Activated CD8-positive, alpha-beta memory T cell treated with anti-CD3 and anti-CD28 coated beads for 24 hours (primary cell): ENCODE data around the gene MGRN1.

Source experiments
- DNase-seq: peaks from one replicate; pipeline ENCODE4 v3.0.0-alpha.2; 2020

Gene MGRN1

DNA sequence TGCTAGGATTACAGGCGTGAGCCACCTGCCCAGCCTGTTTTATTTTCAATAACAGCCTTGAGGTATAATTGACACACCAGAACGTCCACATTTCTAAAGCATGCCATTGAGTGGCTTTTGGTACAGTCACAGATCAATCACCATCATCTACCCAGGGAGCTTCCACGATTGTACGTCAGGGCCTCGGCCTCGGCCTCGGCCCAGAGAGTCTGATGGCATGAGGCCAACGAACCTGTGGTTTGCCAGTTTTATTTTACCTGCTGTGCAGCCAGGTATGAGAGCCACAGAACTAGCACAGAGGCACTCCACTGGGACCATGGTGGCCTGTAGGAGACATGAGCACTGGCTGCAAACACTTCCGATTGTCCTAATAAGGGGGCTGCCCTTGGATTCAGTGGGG is 18.3 kb upstream of the MGRN1 start:
- DNase-seq = no peak

DNA sequence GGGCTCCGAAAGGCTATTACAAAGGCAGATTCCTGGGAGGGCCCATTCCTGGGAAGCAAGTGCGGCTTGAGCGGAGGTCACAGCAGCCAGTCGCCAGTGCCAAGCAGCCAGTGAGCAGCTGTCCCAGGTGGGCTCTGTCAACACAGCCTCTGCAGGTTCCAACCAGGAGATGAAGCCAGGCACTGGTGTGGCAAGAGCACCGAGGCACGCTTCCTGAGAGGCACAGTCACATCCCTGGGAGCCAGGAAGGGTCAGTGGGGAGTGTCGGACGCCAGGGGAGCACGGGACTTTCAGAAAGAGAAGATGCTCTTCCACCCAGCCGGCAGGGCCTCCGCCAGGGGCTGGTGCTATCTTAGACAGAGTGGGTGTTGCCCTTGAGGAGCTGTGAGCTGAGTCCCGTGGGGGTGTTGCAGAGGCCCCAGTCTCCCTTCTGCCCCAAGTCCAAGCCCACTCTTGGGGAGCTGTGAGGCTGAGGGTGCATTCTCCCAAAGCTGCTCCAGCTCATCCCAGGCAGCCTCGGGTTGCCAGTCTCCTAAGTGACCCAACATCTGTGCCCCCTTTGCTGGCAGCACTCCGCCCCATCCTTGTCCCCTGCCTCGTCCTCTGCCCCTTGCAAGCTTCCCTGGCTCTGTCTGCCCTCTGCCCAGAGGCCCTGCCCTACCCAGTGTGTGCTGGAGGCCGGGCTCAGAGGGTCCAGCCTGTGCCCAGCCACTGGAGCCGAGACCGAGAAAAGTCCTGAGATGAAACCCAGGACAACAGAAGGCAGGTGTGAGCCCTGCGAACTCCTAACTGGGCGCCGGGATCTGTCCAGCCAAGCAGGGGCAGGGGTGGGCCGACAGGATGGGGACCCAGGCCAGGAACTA is 16.6 kb upstream of the MGRN1 start:
- DNase-seq = no peak

- no peak for DNase-seq
Observed at GRCh38 chr16:4608704-4608980, 16.0 kb upstream of the MGRN1 start.

- no peak for DNase-seq
Observed at GRCh38 chr16:4609200-4610010, 15.2 kb upstream of the MGRN1 start.

DNA sequence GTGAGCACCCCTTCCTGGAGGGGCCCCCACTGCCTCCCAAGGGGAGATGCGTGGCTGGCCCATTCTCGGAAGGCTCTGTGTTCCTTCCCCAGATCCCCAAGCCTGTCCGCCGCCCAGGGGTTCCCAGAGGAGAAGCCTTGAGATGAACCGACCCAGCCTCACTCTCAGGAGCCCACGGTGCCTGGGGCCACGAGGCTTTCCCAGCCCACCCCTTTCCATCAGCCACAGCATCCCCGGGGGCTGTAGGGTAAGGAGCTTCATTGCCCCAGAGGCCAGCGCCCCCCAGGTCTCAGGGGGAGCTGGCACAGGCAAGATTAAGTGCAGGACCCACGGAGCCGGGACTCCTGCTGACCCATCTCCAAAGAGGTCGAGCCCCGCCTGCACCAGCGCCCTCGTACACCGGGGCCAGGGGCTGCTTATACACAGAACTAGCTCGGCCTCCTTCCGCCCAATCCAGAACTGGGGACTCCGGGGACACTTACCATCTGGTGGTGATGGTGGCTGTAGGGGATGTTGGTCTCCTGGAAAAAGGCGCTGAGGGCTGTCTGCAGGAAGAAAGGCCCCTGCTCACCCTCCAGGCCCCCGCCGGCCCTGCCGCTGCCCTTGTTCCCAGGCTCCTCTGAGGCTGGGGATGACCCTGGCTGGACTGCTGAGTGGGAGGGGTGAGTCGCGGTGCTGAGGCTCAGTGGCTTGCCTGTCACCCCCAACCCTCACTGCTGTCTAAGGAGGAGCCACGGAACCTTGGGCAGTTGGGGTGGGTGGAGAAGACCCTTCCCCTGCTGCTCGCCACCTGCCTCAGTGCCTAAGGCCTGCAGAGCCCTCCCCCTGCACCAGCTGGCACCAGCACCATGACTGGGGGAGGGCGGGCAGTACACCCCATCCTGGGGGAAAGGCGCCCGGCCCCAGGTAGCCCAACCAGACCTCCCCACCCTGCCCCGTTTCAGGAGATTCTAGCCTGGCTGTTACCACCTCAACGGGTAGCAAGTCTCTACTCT is 14.3 kb upstream of the MGRN1 start:
- DNase-seq = no peak

DNA sequence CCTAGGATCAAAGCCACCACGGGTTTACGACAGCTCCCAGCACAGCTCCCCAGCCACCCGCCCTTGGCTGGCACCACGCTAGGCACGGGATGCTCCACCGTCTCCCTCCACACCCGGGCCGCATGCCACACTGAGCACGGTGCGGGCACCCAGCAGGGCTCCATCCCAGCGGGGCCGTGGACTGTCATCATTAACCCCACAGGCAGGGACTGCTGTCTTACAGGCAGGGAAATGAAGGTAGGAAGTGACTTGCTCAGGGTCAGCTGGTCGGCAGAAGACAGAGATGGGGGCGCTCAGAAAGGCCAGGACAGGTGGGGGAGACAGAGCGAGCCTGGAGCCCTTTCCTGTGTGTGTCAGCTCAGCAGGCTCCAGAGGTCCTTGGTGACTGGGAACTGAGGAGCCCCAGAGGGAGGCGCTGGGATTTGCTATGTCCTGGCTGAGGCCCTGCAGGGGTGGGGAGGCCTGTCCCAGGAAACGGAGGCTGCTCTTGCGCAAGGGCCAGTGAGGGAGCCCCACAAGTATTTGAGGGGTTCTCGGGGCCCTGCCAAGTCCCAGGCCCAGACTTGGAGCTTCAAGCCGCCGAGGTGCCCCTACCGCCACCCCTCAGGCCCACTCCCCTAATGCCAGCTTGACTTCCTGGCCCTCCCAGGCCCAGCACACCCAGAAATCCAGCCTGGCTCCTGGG is 13.1 kb upstream of the MGRN1 start:
- no peak for DNase-seq

- DNase-seq = no peak
Observed at GRCh38 chr16:4612474-4612931, 12.1 kb upstream of the MGRN1 start.

DNA sequence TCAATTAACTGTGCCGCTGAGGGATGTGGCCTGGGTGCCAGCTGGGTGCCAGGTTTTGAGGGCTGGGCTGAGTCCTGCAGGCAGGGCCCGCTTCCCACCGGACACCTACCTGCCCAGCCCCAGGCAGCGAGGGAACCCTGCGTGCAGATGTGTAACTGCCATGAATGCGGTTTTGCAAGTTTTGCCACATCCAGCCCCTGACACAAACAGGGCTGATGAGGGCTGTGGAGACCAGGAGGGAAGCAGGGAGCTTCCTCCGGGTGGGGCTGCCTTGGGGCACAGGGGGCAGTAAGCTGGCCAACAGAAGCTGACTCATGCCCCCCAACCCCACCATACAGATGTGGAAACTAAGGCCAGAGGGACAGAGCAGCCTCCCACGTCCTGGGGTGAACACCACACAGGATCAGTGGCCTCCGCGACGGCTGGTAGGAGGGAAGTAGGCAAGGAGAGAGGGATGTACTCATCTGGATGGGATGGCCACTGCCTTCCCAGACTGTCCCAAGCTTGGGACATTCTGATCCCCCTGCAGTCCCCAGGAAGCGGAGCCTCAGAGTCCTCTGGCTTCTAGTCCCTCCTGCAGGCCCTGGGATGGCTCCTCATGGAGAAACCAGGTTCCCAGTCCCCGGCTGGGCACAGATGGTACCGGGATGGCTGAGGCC is 11.5 kb upstream of the MGRN1 start:
- DNase-seq = no peak

DNA sequence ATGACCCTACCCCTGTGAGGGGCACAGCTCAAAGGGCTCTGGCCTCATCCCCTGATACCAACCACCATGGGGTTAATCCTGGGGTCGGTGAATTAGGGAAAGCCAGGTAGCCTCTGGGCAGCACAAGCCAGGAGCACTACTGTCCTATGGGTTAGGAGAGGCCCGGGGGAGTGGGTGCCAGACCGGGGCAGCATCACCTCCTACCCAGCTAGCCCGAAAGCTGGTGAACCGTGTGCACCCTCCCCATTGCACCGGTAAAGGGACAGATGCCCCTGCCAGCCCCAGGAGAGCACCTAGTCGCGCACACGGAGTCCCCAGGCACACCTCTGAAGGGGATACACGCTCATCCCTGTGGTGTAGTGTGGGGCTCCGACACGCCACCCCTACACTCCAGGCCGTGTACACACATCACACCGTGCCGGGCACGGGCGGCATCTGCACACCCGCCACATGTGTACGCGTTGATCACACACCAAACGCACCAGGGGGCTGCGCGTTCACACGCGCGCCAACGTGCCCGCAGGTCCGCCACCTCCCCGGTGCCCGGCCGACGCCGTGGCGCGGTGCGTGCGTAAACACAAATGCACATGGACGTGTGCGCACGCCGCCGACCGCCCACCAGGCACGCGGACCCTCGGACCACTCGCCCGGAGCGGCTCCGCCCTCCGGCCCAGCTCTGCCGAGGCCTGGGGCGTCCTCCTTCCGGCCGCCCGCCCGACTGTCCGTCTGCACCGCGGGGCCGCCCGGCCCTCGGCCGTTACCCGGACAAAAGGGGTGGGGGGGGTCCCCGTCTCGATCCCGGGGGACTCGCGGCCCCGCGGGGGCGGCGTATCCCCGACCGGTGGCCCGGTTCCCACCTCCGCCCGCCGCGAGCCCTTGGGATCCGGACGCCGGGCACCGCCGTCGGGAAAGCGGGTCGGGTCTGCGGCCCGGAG is 10.7 kb upstream of the MGRN1 start:
- peak; percentile 78 for DNase-seq

DNA sequence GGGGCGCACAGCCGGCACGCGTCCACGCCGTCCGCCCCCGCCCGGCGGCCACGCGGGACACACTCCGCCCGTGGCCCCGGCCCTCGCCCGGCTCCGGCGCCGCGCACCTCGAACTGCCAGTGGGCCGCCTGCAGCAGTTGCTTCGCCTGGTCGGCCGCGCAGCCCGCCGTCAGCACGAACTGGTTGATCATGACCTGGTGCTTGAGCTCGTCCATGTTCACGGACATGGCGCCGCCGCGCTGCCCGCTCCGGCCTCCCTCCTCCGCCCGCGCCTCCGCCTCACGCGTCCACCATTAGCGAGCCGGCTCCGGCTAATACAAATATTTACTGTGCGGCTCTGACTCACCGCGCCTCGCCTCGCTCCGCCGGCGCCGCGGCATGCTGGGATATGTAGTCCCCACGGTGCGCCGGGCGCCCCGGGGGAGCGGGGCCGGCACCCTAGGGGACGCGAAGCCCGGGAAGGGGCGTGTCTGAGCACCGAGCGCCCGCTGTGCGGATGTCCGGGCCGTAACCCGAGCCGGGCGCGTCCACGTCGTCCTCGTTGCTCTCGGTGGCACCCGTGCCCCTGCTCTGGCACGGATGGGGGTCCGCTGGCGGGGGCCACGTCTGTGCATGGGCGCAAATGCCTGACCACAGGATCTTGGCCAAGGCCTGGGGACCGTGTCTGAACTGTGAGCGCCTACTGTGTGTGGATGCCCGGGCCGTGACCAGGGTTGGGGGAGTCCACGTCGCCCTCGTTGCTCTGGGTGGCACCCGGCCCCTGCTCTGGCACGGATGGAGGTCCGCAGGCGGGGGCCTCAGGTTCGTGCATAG is 9.8 kb upstream of the MGRN1 start, which contains the start of gene UBALD1:
TSS of gene UBALD1 (minus strand) at position 318 of the 813 bp plus-strand sequence. CDS start at position 227, 91 bp downstream.
- peak; percentile 88 for DNase-seq

- DNase-seq = peak; percentile 71
Observed at GRCh38 chr16:4615384-4616046, 9.1 kb upstream of the MGRN1 start.

DNA sequence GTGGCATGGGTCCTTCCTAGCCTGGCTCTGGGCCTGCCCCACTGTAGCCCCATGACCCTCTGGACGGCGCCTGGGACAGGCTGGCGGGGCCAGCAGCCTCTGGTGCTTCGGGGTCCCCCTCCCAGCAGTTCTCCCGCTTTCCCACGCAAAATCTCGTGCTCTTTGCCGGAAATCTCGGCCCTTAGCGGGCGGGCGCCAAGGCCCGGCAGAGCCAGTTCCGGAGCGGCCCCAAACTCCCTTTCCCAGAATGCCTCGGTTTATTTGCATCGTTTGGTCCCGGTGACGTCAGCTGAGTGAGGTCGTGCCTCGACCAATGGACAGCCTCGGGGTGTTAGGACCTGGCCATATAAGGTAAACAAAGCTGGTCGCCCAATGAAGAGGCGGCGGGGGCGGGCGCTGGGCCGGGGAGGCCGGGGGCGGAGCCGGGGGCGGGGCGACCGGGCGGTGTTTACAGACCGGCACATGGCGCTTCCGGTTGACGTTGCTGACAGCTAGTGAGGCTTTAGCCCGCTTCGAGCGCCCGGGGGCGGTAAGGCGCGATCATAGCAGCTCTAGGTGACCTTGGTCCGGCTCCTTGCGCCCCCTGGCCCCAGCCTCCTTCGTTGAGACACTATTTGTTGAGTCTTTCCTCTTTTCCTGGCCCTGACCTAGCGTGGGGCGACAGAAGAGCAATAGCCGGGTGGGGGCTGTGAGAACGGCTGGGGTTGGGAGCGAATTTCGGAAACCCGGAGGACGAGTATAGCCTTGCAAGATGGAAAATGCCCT is 8.4 kb upstream of the MGRN1 start:
- DNase-seq = peak; percentile 98

- no peak for DNase-seq
Observed at GRCh38 chr16:4617880-4618279, 6.7 kb upstream of the MGRN1 start.

DNA sequence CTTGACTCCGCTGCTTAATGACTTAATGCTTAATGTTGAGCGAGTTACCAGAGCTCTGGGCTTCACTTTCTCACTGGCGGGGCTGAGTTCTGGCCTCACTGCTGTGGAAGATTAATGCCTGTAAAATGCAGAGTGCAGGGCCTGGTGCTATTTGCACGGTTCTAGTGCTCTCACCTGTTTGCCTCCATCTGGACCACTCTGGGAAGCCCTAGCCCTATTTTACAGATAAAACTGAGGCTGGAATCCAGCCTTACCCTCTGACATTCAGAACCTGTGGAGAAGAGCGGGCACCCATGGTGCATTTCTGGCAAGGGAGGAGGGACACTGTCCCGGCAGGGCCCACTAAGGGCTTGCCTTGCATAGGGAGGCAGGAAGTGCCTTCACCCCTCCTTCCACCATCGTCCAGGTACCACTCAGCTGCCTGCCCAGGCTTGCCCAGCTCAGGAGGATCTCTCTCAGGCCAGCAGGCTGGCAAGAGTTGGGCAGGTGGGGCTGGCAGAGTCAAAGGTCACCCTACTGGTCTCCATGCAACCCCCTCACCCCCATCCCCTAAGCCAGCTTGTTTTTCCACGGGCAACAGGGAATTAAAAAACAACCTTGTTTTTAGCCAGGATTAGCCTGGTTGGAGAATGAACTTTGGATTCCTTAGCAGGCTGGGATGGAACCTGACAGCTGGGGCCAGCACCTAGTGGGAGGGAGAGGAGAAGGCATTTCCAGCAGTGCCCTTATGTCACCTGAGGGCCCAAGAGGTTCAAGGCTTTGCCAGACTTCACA is 5.8 kb upstream of the MGRN1 start:
- DNase-seq = no peak

- DNase-seq = no peak
Observed at GRCh38 chr16:4623593-4623992, 1.0 kb upstream of the MGRN1 start.

DNA sequence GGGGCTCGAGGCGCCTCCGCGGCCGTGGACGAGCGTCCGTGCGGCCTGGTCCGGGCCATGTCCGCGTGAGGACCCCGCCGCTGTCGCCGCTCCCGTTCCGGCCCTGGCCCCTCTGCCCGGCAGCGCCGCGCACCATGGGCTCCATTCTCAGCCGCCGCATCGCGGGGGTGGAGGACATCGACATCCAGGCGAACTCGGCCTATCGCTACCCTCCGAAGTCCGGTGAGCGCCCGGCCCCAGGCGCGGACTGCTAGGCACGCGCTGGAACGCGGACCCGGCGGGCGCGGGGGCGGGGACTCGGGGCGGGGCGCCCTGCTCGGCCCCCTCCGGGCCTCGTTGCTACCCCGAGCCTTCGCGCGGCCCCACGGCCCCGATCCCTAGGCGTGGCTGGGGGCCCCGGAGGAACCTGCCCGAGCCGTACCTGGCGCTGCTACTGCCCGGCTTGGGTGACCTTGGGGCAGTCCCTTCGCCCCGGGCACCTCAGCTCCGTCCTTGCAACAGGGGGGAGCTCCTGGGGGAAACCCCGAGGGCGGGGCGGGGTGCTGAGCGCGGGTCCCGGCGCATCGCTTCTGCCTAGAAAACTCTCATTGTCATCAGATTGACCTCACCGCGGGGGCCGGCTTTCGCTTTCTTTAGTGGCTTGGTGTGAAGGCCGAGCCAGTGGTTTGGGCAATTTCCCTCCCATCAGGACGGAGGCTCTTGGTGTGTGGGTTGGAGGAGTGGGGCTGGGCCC is 367 bp downstream of the MGRN1 start:
- DNase-seq = peak; percentile 87
